NCI-H345 treated with DMSO at 0.1 percent for 48 hours (cell line): Measurements from ENCODE around the gene FRMPD4.

ENCODE experiments used
- DNase-seq: peaks from one replicate; lab custom pipeline; 2025; ENCODE audit not compliant: unreplicated experiment; lab: John Stamatoyannopoulos, UW

FRMPD4 gene

DNA sequence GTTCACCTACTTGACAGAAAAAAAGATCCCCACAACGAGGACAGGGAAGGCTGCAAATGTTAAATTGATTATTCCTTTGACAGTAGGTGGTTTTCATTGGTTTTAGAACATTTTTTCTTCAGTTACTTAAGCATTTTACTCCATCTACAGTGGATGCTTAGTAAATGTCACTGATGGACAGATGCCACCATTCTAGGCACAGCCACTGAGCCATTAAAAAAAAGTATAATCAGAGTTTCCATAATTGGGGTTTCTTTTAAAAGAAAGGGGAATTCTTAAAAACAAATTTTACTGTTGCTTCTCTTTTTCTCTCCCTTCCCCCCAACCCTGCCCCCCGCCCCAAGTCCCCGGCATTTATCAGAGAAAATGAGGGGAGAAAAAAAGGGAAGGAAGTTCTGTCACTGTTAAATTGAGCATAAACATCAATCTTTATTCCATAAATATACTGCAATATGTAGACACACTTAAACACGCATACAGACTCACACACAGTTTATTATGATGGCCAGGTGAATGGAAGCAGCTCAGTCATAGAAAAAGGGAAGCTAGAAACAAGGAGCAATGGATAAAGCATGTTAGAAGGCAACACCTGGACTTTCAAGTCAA lies 573.3 kb downstream of the FRMPD4 start:
- DNase-seq, result no peak

DNA sequence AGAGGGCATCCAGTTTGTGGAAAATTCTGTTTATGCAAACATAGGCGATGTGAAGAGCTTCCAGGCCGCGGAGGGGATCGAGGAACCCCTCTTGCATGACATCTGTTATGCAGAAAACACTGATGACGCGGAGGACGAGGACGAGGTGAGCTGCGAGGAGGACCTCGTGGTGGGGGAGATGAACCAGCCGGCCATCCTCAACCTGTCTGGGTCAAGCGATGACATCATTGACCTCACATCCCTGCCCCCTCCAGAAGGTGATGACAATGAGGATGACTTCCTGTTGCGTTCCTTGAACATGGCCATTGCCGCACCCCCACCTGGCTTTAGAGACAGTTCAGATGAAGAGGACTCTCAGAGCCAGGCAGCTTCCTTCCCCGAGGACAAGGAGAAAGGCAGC lies 578.3 kb downstream of the FRMPD4 start:
- no peak for DNase-seq

DNA sequence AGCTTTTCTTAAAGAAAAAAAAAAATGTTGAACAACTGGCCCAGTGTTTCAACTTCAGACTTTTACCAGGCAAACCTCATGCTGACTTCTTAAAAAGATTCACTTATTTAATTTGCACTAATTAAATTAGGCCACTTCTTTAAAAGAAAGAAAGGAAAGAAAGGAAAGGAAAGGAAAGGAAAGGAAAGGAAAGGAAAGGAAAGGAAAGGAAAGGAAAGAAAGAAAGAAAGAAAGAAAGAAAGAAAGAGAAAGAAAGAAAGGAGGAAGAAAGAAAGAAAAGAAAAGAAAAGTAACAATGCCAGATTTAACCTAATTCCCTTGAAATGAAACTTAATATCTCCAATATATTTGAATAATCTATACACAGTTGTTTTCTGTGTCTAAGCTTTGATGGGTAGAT lies 581.6 kb downstream of the FRMPD4 start:
- DNase-seq, result no peak

DNA sequence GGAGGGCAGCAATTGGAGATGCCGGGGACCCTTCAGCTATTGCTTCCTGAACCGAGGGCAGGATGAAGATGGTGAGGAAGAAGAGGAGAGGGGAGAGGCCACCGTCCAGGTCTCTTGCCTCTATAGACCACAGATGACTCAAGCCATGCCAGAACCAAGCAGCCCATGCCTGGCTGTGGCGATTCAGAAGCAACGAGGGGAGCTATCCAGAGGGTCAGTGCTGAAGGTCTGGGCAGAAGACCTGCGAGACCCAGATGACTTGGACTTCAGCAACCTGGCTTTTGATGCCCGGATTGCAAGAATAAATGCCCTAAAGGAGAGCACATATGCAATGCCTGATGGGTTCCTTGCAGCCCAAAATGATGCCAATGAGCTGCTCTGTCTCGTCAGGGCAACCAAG lies 582.8 kb downstream of the FRMPD4 start:
- DNase-seq, result no peak

DNA sequence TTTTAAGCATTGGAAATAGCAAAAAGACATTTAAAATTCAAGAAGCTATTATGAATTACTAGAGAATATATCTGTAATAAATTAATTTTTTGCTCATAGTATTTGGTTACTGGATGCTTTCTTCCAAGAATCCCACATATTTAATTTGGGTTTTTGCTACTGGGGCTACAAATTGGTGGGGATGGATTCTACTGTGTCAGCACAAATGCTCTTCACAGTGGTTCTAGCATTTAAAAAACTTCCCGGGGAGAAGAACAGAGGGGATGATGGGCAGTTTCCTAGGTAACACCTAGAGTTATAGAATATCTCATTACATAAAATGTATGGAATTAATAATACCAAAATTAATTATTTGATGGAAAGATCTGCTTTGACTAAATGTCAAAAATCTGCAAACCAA lies 584.0 kb downstream of the FRMPD4 start:
- DNase-seq, result no peak

GRCh38 chrX:12741416-12741815 lies 603.1 kb downstream of the FRMPD4 start:
- no peak for DNase-seq

DNA sequence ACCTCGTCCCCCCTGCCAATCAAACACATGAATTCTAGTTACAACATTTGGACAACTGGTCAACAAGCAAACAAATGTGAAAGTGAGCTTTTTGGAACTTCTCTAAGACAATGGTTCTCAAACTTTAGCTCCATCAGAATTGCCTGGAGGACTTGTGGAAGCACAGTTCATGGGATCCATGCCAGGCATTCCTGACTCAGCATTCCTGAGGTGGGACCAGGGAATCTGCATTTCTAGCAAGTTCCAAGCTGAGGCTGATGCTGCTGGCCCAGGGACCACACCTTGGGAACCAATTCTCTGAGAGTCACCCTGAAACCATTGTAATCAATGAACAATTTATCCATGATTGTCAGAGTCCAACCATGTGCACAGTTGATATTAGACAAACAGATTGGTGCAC lies 609.2 kb downstream of the FRMPD4 start:
- DNase-seq, result no peak

DNA sequence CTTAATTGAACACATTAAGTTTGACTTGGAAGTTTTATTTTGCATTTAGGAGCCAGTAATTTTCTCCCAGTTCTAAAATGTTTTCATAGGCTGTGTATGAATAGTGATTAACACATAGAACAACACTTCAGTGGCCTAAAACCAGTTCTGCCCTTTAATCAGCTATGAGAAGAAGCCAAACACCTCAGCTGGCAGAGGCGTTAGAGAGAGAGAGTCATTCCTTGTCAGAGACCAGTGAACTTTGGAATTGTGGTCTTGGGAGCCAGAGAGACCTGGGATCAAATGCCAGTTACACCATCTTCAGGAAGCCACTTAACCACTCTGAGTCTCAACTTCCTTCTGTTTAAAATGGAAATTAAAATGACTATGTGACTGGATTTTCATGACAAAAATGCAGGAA lies 613.6 kb downstream of the FRMPD4 start:
- DNase-seq, result no peak

GRCh38 chrX:12753366-12753765 lies 615.1 kb downstream of the FRMPD4 start:
- DNase-seq, result no peak

- no peak for DNase-seq
Observed at GRCh38 chrX:12758291-12758690, 620.0 kb downstream of the FRMPD4 start.

DNA sequence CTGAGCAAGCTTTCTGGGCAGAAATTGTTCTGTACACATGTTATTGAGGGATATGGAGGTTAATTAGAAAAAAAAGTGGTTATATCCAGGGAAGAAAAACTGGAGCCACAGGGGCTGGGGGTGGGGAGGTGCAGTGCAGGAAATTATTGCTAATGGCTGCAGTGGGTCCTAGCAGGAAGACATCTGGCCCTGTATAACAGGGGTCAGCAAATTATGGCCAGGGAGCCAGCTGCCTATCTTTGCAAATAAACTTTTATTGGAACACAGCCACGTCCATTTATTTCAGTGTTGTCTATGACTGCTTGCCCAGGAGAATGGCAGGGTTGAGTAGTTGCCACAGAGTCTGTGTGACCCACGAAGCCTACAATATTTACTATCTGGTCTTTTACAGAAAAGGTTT lies 629.6 kb downstream of the FRMPD4 start:
- DNase-seq, result no peak

DNA sequence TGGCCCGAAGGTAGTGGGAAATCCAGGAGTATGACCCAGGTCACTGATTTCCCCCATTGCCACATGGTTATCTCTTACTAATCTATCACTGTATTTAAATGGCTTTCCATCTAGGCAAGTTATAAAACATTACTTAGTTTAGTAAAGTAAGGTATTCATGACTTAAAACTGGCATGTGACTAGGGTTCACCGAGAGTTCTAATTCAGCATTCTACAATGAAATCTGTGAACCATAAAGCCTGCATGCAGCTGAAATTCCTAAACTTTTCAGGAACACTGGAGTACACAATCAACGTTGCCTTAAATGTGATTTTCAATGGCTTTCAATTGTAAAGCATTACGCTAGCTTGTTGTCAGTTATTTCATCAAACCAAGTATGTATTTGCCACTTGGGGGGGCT lies 630.2 kb downstream of the FRMPD4 start:
- DNase-seq, result no peak

GRCh38 chrX:12770440-12770839 lies 632.2 kb downstream of the FRMPD4 start:
- DNase-seq, result no peak

GRCh38 chrX:12771445-12772069 lies 633.3 kb downstream of the FRMPD4 start:
- DNase-seq, result no peak
